Progenitor cell of endocrine pancreas (in vitro differentiated cells): Measurements from ENCODE around the gene PHTF1. TPM values are rescaled to one million over a fixed set of nuclear protein-coding genes. Genes with fewer than 3 reads are reported as not detected.

Source experiments
- DNase-seq: peaks from one replicate; pipeline ENCODE4 v3.0.0; 2021; ENCODE audit warnings: low spot score; ENCODE audit not compliant: unreplicated experiment
- H3K27ac Mint-ChIP-seq: 2 replicates; pipeline ENCODE4 v1.8.0; 2021; ENCODE audit warnings: mild to moderate bottlenecking, moderate library complexity, mixed read lengths
- H3K27me3 Mint-ChIP-seq: 2 replicates; pipeline ENCODE4 v1.8.0; 2021; ENCODE audit warnings: mixed read lengths
- H3K36me3 Mint-ChIP-seq: 2 replicates; pipeline ENCODE4 v1.8.0; 2022; ENCODE audit warnings: mixed read lengths; ENCODE audit not compliant: insufficient read depth
- H3K4me1 Mint-ChIP-seq: 2 replicates; pipeline ENCODE4 v1.8.0; 2021; ENCODE audit warnings: low read depth, mixed read lengths
- H3K4me3 Mint-ChIP-seq: 2 replicates; pipeline ENCODE4 v1.8.0; 2021; ENCODE audit warnings: low read depth, mild to moderate bottlenecking, moderate library complexity, mixed read lengths
- H3K9me3 Mint-ChIP-seq: 2 replicates; pipeline ENCODE4 v1.8.0; 2021; ENCODE audit warnings: low read depth, mixed read lengths
- CTCF ChIP-seq: fragments of 200-600 bp; sonication (generic); IDR thresholded peaks from one replicate; pipeline ENCODE4 v1.5.0; 2021; ENCODE audit warnings: antibody characterized with exemption, mild to moderate bottlenecking; ENCODE audit not compliant: unreplicated experiment
- total RNA-seq: library from RNA; stranded (reverse); gene quantifications from 2 replicates; pipeline ENCODE4 v1.2.1, GENCODE V29; 2021

Gene PHTF1
- total RNA-seq, 1 donor from 2014 or later, result 51.3 TPM

- H3K27ac Mint-ChIP-seq, result no peak overlapping the region
- no peak for DNase-seq
- no peaks in the 10 kb centered on the region for H3K9me3 Mint-ChIP-seq
- TF ChIP-seq CTCF, result no peak
- peaks cover 4% of the 10 kb centered on the region for H3K4me1 Mint-ChIP-seq
- H3K4me3 Mint-ChIP-seq, result no peak overlapping the region
- peaks cover 9% of the 10 kb centered on the region for H3K36me3 Mint-ChIP-seq
- H3K27me3 Mint-ChIP-seq, result no peaks in the 10 kb centered on the region
These were observed 81.2 kb downstream of the PHTF1 start for GRCh38 chr1:113678159-113678469.

GRCh38 chr1:113677250-113678158 lies 81.8 kb downstream of the PHTF1 start:
- DNase-seq, result no peak
- peaks cover 4% of the 10 kb centered on the region for H3K4me1 Mint-ChIP-seq
- H3K27me3 Mint-ChIP-seq, result no peaks in the 10 kb centered on the region
- peaks cover 8% of the 10 kb centered on the region for H3K36me3 Mint-ChIP-seq
- H3K4me3 Mint-ChIP-seq, result no peak overlapping the region
- H3K9me3 Mint-ChIP-seq, result no peaks in the 10 kb centered on the region
- peak; percentile 73 for TF ChIP-seq CTCF
- peak overlapping the region; percentile 33 for H3K27ac Mint-ChIP-seq

- Mint-ChIP-seq H3K4me1 (peaks cover 7% of the 10 kb centered on the region), H3K27ac (no peak overlapping the region), H3K27me3 (no peaks in the 10 kb centered on the region), H3K36me3 (peaks cover 9% of the 10 kb centered on the region), H3K4me3 (no peak overlapping the region), H3K9me3 (no peaks in the 10 kb centered on the region)
- no peak for DNase-seq
- TF ChIP-seq CTCF, result no peak
These were observed 82.8 kb downstream of the PHTF1 start for GRCh38 chr1:113676524-113676923.

GRCh38 chr1:113675302-113675701 lies 84.0 kb downstream of the PHTF1 start:
- DNase-seq, result no peak
- no peak for TF ChIP-seq CTCF
- Mint-ChIP-seq H3K9me3 (no peaks in the 10 kb centered on the region), H3K27ac (peak overlapping the region; percentile 51), H3K4me3 (no peak overlapping the region), H3K27me3 (no peaks in the 10 kb centered on the region), H3K36me3 (peaks cover 8% of the 10 kb centered on the region), H3K4me1 (peaks cover 16% of the 10 kb centered on the region)

- Mint-ChIP-seq H3K27me3 (no peaks in the 10 kb centered on the region), H3K4me1 (peaks cover 16% of the 10 kb centered on the region), H3K36me3 (peaks cover 6% of the 10 kb centered on the region), H3K27ac (no peak overlapping the region), H3K9me3 (no peaks in the 10 kb centered on the region), H3K4me3 (no peak overlapping the region)
- TF ChIP-seq CTCF, result no peak
- DNase-seq, result no peak
These were observed 84.7 kb downstream of the PHTF1 start for GRCh38 chr1:113674591-113674990.
